NCI-H748 treated with DMSO at 0.1 percent for 48 hours (cell line): Measurements from ENCODE around the gene SMPD3.

Source experiments
- DNase-seq: peaks from one replicate; lab custom pipeline; 2025; lab: John Stamatoyannopoulos, UW

SMPD3 gene

GRCh38 chr16:68355447-68356248 is 92.7 kb downstream of the SMPD3 start:
- DNase-seq = no peak

- DNase-seq = no peak
These were observed 93.5 kb downstream of the SMPD3 start for GRCh38 chr16:68354816-68355215.

DNA sequence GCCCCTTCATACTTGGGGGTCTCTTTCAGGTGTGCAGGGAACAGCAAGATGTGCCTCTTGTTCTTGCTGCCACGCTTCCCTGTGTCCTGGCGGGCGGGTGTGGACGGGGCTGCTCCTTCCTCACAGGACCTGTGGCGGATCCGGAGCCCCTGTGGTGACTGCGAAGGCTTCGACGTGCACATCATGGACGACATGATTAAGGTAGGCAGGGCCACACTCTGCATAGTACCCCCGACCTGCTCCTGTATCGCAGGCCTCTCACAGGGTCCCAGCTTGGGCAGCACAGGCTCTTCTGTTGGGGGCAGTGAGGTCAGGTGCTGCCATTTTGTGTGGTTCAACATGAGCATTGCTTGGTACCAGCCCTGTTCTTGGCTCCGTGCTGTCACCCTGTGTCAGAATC is 94.9 kb downstream of the SMPD3 start:
- DNase-seq = no peak

- no peak for DNase-seq
These were observed 96.3 kb downstream of the SMPD3 start for GRCh38 chr16:68351991-68352431.

- no peak for DNase-seq
These were observed 96.8 kb downstream of the SMPD3 start for GRCh38 chr16:68351463-68351862.

- DNase-seq = no peak
These were observed 97.4 kb downstream of the SMPD3 start for GRCh38 chr16:68350813-68351350.

GRCh38 chr16:68349838-68350410 is 98.4 kb downstream of the SMPD3 start:
- DNase-seq = no peak

DNA sequence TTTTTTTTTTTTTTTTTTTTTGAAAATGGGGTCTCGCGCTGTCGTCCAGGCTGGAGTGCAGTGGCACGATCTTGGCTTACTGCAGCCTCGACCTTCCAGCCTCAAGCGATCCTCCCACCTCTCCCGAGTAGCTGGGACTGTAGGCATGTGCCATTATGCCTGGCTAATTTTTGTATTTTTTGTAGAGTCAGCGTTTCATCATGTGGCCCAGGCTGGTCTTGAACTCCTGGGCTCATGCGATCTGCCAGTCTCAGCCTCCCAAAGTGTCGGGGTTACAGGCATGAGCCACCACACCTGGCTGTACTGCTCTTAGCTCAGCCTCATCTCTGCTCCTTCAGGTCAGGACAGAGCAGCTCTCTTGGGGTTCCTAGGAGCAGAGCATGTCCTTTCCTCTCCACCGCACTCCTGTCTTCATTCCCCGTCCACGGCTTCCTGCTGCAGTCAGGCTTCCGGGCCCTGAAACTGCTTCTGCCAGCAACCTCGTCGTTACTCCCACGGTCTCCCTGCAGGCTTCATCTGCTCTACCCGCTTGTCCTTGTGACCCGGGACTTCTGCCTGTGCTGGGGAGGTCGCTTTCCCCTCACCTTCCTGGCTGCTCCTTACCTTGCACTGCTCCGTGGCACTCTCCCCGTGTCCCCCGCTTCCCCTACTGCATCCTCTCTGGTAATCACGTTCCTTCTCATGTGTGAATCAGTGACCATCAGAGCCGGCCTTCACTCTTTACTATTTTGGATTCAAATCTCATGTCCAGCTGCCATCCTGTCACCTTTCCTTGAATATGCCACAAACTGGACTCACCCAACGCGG is 99.5 kb downstream of the SMPD3 start:
- no peak for DNase-seq

- DNase-seq = no peak
These were observed 100.7 kb downstream of the SMPD3 start for GRCh38 chr16:68347605-68348004.

DNA sequence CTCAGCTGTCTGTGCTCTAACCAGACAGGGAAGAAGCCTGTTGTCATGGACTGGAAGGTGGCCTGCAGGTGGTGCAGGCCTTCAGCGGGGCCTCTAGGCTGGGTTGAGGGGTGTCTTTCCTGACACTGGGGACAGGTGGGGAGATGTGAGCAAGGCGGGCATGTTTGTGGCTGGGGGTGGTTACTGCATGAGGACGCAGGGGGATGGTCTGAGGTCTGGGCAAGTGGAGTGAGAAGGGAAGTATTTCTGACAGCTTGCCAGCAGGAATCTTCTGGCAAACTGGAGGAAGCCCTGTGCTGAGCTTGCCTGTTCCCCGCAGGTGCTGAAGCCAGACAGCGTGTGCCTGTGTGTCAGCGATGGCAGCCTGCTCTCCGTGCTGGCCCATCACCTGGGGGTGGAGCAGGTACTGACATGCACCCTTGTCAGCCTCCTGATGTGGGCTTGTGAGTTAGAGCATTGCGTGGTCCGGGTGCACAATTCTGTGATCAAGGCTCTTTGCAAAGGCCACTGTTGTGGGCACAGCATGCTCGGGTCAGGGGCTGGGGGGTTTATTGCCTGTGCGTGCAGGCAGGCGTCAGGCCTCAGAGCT is 101.3 kb downstream of the SMPD3 start:
- no peak for DNase-seq

DNA sequence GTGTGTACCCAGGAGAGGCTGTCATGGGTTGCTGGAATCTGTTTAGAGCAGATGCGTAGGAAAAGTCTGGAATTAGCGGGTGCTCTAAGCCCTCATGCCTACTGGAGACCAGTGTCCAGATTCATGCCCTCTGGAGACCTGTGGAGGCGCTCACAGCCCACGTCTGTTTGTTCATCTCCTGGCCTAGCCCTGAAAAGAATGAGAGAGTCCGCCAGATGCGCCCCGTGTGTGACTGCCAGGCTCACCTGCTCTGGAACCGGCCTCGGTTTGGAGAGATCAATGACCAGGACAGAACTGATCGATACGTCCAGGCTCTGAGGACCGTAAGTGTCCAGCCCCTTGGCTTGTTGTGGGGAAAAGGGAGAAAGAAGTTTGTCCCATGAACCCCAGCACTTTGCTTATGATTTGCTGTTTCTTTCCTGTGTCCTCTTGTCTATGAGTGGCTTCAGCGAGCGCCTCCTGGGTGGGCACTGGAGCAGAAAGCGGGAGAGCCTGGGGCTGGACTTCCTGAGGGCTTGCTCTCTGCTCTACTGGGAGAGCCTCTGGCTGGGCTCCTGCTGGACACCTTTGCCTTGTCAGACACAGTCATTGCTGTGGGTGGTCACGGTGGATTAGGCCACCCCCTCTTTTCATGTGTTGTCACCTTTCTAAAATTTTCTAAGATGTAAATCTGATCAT is 102.2 kb downstream of the SMPD3 start:
- DNase-seq = no peak

- no peak for DNase-seq
These were observed 102.9 kb downstream of the SMPD3 start for GRCh38 chr16:68345351-68345810.

DNA sequence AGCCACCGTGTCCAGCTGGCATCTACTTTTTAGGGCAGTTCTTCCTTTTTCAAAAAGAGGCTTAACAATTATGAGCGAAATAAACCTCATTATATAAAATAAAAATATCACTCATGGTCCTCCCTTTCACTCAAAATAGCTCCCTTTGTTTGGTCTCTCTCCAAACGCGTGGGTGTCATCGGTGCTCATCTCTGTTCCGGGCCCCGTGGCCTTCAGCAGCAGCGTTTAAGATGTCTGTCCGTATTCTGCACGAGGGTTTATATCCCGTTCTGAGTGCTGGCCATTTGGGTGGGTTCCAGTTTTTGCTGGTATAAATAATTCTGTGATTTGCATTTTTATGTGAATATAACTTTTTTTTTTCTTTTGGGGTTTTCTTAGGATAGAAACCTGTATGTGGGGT is 104.1 kb downstream of the SMPD3 start:
- no peak for DNase-seq

- no peak for DNase-seq
These were observed 105.2 kb downstream of the SMPD3 start for GRCh38 chr16:68343137-68343536.

- no peak for DNase-seq
These were observed 105.7 kb downstream of the SMPD3 start for GRCh38 chr16:68342620-68343019.

DNA sequence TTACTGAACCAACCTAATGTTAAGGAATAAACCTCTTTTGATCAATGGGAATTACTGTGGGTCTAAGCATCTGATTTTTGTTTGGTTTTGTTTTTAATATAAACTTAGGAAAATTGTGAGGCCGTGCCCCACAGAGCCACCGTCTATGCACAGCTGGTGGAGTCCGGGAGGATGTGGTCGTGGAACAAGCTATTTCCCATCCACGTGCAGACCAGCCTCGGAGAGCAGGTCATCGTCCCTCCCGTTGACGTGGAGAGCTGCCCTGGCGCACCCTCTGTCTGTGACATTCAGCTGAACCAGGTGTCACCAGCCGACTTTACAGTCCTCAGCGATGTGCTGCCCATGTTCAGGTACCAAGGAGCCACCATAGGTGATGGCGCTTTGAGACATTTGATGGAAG is 109.1 kb downstream of the SMPD3 start:
- no peak for DNase-seq

GRCh38 chr16:68338326-68339119 is 109.8 kb downstream of the SMPD3 start:
- DNase-seq = no peak

- no peak for DNase-seq
These were observed 113.1 kb downstream of the SMPD3 start for GRCh38 chr16:68335175-68335574.

DNA sequence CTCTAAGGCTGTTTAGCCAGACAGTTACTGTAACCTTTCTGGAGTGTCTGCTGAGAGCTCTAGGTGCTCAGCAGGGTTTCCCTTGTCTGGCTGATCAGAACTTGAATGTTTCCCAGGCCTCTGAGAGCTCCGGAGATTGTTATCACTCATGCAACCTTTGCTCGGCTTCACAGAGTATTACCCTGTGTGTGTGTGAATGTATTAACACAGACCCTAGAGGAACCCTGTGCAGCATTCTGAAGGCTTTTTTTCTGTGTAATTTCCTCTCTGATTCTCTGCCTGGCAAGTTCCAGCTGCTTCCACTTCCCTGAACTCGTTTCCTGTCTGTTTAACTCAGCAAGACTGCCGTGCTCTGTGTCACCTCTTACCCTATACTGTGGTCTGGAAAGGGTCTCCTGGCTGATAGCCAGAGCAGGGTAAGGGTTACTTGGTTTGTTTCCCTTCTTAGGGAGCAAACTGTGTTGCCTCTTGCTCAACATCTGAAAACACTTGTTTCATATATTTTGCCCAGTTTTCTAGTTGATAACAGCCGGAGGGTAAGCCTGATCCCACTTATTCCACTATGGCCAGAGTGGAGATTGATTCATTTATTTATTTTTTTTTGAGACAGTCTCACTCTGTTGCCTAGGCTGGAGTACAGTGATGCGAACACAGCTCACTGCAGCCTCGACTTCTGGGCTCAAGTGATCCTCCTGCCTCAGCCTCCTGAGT is 115.7 kb downstream of the SMPD3 start:
- no peak for DNase-seq

- DNase-seq = no peak
These were observed 116.4 kb downstream of the SMPD3 start for GRCh38 chr16:68331879-68332410.
